Small intestine (tissue), 7 donors: ENCODE data around the gene PI4KA. TPM values are rescaled to one million over a fixed set of nuclear protein-coding genes. Genes with fewer than 3 reads are reported as not detected.
A peak's percentile ranks its signal among the peaks of the same experiment; 100 is the strongest.

Source experiments
- DNase-seq, 2 donors: peaks; one replicate each; pipeline versions ENCODE4 v3.0.0 to v3.0.0-alpha.2; 2013
- FAIRE-seq: peaks from 2 replicates; lab custom pipeline; 2012; peaks lifted over from hg19 to GRCh38; lab: Jason Lieb, UNC
- H3K27ac ChIP-seq, 3 donors: one replicate each; pipeline ENCODE4 v1.5.1; 2013; ENCODE audit warnings: low read length in 2 of 3, mild to moderate bottlenecking in 2 of 3, control low read depth in 1 of 3, inconsistent platforms in 1 of 3, low read depth in 1 of 3, moderate library complexity in 1 of 3
- H3K27me3 ChIP-seq, 3 donors: one replicate each; pipeline ENCODE4 v1.6.1; 2013; ENCODE audit warnings: low read length in 3 of 3, inconsistent platforms in 1 of 3; ENCODE audit not compliant: control insufficient read depth in 3 of 3, insufficient read depth in 3 of 3
- H3K36me3 ChIP-seq, 3 donors: one replicate each; pipeline ENCODE4 v1.6.1; 2013; ENCODE audit warnings: low read length in 3 of 3, inconsistent platforms in 1 of 3, low read depth in 1 of 3, mild to moderate bottlenecking in 1 of 3, moderate library complexity in 1 of 3; ENCODE audit not compliant: control insufficient read depth in 3 of 3, insufficient read depth in 2 of 3
- H3K4me1 ChIP-seq, 3 donors: one replicate each; pipeline ENCODE4 v1.6.1; 2013; ENCODE audit warnings: low read length in 2 of 3, inconsistent platforms in 1 of 3, low read depth in 1 of 3, mild to moderate bottlenecking in 1 of 3, moderate library complexity in 1 of 3; ENCODE audit not compliant: control insufficient read depth in 3 of 3, insufficient read depth in 2 of 3
- H3K4me3 ChIP-seq, 3 donors: one replicate each; pipeline ENCODE4 v1.5.1; 2013; ENCODE audit warnings: low read length in 3 of 3, control low read depth in 1 of 3, inconsistent platforms in 1 of 3, low read depth in 1 of 3, mild to moderate bottlenecking in 1 of 3, moderate library complexity in 1 of 3
- H3K9me3 ChIP-seq, 2 donors: one replicate each; pipeline ENCODE4 v1.6.1; 2013; ENCODE audit warnings: low read depth in 1 of 2, low read length in 1 of 2; ENCODE audit not compliant: control insufficient read depth in 2 of 2, insufficient read depth in 1 of 2
- WGBS, 3 donors: extraction: QIAGEN DNeasy Blood & Tissue Kit; methylation state at CpG; one replicate each; pipeline ENCODE4 v1.1.7; 2013; 5-methylcytosine and 5-hydroxymethylcytosine counted together
- polyA plus RNA-seq, 4 donors: library from polyadenylated mRNA; stranded (reverse) in 3 of 4; unstranded in 1 of 4; fragments of 200-250 nt in 3 of 4; fragments of 120-200 nt in 1 of 4; gene quantifications; one replicate each; pipeline versions ENCODE4 v1.2.1 to v1.2.3, GENCODE V29; 2013
- donor health status: healthy with polysubstance abuse.
- donor health status: control.
- donor health status: control.
- donor health status: Bipolar disorder and iron deficiency.
- donor health status: healthy.

PI4KA gene
- polyA plus RNA-seq, 4 donors, result 40.5 to 82.0 (median 45.8) TPM

DNA sequence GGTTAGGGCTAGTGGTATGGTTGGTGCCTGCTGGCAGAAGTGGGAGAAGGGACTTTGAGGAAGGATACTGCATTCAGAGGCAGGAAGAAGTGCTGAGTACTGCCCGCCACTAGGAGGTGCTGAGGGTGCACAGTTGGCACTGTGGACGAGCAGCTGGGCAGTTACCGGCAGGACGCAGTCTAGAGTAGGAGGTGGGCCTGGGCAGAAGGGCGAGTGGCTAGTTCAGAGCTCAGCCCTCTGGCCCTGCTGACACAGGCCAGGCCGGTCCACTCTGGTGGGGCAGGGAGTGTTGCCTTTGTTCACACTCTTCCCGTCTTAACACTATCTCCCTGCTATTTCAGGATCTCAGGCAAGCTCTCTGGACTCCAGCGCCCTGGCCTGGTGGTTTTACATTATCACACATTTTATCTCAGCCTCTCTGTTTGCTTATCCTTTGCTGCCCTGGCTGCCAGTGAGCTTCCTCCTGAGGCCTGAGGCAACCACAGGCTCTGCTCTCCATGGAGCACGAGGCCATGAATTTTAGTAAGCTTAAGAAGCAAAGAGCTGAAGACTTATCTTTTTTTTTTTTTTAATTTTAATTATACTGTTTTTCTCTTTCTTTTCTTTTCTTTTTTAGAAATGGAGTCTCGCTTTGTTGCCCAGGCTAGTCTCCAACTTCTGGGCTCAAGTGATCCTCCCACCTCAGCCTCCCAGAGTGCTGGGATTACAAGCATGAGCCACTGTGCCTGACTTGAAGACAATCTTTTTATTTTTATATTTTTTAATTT, 27.1 kb upstream of the PI4KA start:
- no peak for FAIRE-seq

DNA sequence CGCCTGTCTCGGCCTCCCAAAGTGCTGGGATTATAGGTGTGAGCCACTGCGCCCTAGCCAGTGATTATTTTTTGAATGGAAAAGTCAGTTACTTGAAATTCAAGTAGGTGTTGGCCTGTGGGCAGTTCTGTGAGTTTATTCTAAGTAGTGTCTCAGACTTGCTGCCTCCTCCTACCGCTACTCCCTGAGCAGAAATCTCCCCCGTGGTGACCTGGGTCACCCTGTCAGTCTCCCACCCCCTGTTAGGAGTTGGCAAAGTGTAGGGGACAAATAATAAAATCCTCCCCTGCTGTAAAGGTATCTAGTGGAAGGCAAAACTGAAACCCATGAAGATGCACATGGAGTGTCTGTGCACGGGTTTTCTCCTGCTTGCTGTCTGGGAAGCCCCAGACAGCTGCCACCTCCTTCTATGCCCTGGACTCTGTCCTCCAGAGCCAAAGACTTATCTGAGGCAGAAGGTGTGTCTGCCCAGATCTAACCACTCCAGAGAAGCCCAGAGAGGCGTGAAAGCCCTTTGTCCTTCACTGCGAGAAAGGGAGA, 26.5 kb upstream of the PI4KA start:
- Histone ChIP-seq H3K27ac (peak overlapping the region; percentile 82 to 86 (median 83)), H3K4me3 (no peak overlapping the region), H3K9me3 (no peaks in the 10 kb centered on the region), H3K27me3 (no peaks in the 10 kb centered on the region), H3K36me3 (peaks cover 0 to 66% (median 15%) of the 10 kb centered on the region in 3 donors), H3K4me1 (peaks cover 0 to 27% (median 3%) of the 10 kb centered on the region in 3 donors)
- FAIRE-seq, result no peak
- peak in 1 of 2 donors; percentile 99 for DNase-seq
- 28 to 71% (median 46%) methylated on average over 8 of the region's 8 CpGs for WGBS, 3 donors

More for the DNA sequence above, 27.1 kb upstream of the PI4KA start:
- Histone ChIP-seq H3K4me1 (peaks cover 0 to 27% (median 3%) of the 10 kb centered on the region in 3 donors), H3K36me3 (peaks cover 0 to 63% (median 15%) of the 10 kb centered on the region in 3 donors), H3K27me3 (no peaks in the 10 kb centered on the region), H3K27ac (peak overlapping the region; percentile 82 to 86 (median 83)), H3K4me3 (no peak overlapping the region), H3K9me3 (no peaks in the 10 kb centered on the region)
- 18 to 35% (median 33%) methylated on average over 8 to 10 of the region's 10 CpGs for WGBS, 3 donors
- DNase-seq, result peak; percentile 88 to 94

DNA sequence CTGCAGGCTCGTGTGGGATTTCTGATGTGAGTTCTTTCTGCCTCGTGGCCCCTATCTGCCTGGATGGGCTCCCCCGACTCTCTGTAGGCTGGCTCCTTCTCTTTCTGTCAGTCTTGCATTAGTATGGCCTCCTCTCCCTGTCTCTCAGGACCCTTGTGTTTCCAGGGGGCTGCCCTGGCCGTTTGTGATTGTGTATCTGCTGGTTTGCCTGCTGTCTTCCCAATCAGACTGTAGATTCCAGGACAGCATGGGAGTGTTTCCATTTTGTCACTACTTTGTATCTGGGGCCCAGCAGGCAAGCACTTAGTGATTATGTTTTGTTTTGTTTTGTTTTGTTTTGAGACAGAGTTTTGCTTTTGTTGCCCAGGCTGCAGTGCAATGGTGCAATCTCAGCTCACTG, 25.8 kb upstream of the PI4KA start:
- WGBS, 3 donors, result 59 to 74% (median 64%) methylated on average over 4 of the region's 4 CpGs
- peak overlapping the region in 2 of 3 donors; percentile 83 to 86 for H3K27ac ChIP-seq
- no peak for FAIRE-seq

DNA sequence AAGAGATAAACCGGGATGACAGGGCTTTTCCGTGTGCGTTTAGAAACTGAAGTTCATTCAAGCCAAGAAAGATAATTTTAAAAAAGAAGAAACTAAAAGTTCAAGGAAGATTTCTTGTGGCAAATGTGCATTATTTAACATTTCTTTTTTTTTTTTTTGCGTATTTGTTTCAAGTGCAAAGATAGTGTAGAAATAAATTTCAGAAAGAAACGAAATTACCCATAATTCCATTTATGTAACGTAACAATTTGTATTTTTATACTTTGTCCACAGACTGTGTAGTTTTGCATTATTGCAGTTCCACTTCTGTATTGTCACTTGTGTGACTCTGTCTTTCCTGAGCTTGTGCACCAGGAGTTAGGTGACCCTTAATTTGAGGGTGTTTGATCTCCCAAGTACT, 24.2 kb upstream of the PI4KA start:
- peaks cover 0 to 27% (median 3%) of the 10 kb centered on the region in 3 donors for H3K4me1 ChIP-seq
- no peaks in the 10 kb centered on the region for H3K27me3 ChIP-seq
- no peak overlapping the region for H3K27ac ChIP-seq
- no peak overlapping the region for H3K4me3 ChIP-seq
- FAIRE-seq (no peak), DNase-seq (no peak)
- H3K9me3 ChIP-seq, result no peaks in the 10 kb centered on the region
- 89 to 92% (median 91%) methylated on average over 6 of the region's 6 CpGs for WGBS, 3 donors
- H3K36me3 ChIP-seq, result peaks cover 0 to 63% (median 15%) of the 10 kb centered on the region in 3 donors

More for the DNA sequence above, 25.8 kb upstream of the PI4KA start:
- Histone ChIP-seq H3K27me3 (no peaks in the 10 kb centered on the region), H3K36me3 (peaks cover 0 to 62% (median 15%) of the 10 kb centered on the region in 3 donors), H3K4me3 (no peak overlapping the region), H3K4me1 (peaks cover 0 to 27% (median 3%) of the 10 kb centered on the region in 3 donors), H3K9me3 (no peaks in the 10 kb centered on the region)
- peak in 1 of 2 donors; percentile 11 for DNase-seq

DNA sequence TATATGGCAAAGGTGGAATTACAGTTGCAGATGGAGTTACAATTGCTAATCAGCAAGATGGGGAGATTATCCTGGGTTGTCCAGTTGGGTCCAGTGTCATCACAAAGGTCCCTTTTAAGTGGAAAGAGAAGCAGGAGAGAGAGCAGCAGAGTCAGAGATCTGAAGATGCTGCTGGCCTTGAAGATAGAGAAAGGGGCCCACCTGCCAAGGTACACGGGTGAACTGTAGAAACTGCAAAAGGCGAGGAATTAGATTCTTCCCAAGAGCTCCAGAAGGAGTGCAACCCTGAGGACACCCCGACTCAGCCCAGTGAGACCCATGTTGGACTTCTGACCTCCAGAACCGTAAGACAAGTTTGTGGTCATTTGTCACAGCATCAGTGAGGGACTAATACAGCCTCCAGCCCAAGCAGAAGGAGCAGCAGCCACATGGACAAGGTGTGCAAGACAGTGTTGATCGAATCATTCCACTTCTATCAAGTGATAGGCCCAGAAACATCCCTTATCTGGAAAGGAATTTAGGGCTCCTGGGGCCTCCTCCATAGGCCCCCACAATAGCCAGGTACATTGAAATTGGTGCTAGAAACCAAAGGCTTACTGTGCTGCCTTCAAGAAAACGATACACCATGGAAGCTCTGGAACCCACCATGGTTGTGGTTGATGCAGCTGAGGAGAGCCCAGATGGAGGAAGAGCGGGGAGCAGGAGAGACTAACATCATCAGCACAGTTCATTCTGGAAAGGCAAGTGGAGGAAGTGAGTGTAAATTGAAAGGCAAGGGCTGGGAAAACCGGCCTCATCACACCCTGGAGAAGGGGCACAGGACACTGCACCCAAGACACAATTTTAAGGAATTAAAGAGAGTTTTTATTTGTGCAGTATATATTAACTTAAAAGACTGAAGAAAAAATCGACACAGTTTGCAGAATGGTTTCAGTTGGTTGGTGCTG, 23.5 kb upstream of the PI4KA start:
- Histone ChIP-seq H3K9me3 (no peaks in the 10 kb centered on the region), H3K4me3 (no peak overlapping the region), H3K27me3 (no peaks in the 10 kb centered on the region), H3K36me3 (peaks cover 0 to 65% (median 11%) of the 10 kb centered on the region in 3 donors), H3K4me1 (peaks cover 0 to 27% (median 3%) of the 10 kb centered on the region in 3 donors), H3K27ac (no peak overlapping the region)
- FAIRE-seq (no peak), DNase-seq (no peak)
- 82 to 90% (median 87%) methylated on average over 9 of the region's 9 CpGs for WGBS, 3 donors

DNA sequence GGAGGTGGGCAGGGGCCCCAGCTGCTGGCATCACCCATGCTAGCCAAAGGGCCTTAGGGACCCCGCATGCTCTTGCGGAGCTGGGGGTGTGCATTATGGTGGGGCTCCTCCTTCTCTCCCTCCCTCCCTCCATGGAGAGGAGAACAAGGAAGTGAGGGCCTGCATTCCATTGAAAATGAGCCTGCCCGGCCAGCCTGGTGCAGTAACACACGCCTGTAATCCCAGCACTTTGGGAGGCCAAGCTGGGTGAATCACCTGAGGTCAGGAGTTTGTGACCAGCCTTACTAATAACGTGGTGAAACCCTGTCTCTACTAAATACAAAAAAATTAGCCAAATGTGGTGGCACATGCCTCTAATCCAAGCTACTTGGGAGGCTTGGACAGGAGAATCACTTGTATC, 22.6 kb upstream of the PI4KA start:
- H3K27ac ChIP-seq, result no peak overlapping the region

DNA sequence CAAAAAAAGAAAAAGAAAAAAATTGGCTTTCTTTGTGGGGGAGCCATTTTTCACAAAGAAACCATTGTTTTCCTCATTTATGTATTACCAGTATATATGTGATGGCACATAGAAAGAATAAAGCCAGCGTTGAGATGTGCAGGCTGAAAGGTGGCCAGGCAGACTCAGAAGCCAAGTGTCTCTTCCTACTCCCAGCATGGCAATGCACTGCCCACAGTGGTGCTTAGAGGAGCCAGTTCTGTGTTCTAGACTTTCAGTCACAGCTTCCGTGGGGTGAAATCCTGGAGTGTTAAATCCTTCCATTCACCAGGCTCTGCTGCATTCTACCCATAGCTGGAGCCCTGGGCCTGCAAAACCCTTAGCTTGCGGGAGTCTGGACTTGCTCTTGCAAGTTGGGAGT, 19.1 kb upstream of the PI4KA start:
- no peaks in the 10 kb centered on the region for H3K9me3 ChIP-seq
- H3K36me3 ChIP-seq, result peaks cover 2 to 72% (median 4%) of the 10 kb centered on the region in 3 donors
- H3K4me3 ChIP-seq, result no peak overlapping the region
- FAIRE-seq, result no peak
- H3K27ac ChIP-seq, result no peak overlapping the region
- 94 to 96% (median 94%) methylated on average over 3 of the region's 3 CpGs for WGBS, 3 donors
- no peak for DNase-seq
- H3K27me3 ChIP-seq, result no peaks in the 10 kb centered on the region
- H3K4me1 ChIP-seq, result no peaks in the 10 kb centered on the region

More for the DNA sequence above, 22.6 kb upstream of the PI4KA start:
- DNase-seq (no peak), FAIRE-seq (no peak)
- Histone ChIP-seq H3K4me3 (no peak overlapping the region), H3K27me3 (no peaks in the 10 kb centered on the region), H3K4me1 (peaks cover 0 to 26% (median 3%) of the 10 kb centered on the region in 3 donors), H3K9me3 (no peaks in the 10 kb centered on the region), H3K36me3 (peaks cover 0 to 62% (median 13%) of the 10 kb centered on the region in 3 donors)
- WGBS, 3 donors, result 64 to 80% (median 64%) methylated on average over 5 of the region's 5 CpGs

DNA sequence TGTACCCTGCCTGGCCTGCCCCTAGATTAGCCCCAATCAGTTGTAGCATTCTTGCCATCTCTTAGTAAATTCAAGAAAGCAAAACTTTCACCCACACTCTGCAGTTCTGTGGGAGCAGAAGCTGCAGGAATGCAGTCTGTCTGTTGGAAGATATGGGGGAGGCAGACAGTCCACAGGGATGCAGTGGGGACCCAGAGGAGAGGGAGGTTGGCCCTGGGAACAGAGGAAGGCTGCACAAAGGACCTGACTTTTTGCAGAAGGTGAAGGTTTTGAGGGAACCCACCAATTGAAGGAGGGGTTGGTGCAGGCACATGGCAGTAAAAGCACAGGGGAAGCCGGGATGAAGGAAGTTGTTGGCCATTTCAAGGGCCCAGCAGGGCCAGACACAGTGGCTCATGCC, 16.7 kb upstream of the PI4KA start:
- Histone ChIP-seq H3K36me3 (peaks cover 2 to 56% (median 4%) of the 10 kb centered on the region in 3 donors), H3K27ac (no peak overlapping the region), H3K4me1 (no peaks in the 10 kb centered on the region), H3K27me3 (no peaks in the 10 kb centered on the region), H3K9me3 (no peaks in the 10 kb centered on the region), H3K4me3 (no peak overlapping the region)
- no peak for FAIRE-seq
- no peak for DNase-seq
- WGBS, 3 donors, result 91 to 95% (median 92%) methylated on average over 1 of the region's 1 CpG
